ENCODE results near the gene PGBD2.
"Not testable (repeated sequence)": the region's sequence is repeated elsewhere in the genome, so short reads cannot be mapped to it uniquely, and the experiment has no call there.

- TF ChIP-seq CTCF (IDR thresholded peaks at IDR 0.05; ENCODE audit: low read depth, low read length); POLR2A (IDR thresholded peaks at IDR 0.05; ENCODE audit: extremely low read depth, insufficient read length); MYC (IDR thresholded peaks at IDR 0.05; ENCODE audit: low read depth, low read length): not testable (repeated sequence)
Observed at GRCh38 chr1:248930037-248930436, 24.0 kb downstream of the PGBD2 start.
